Effector memory CD4-positive, alpha-beta T cell (primary cell): ENCODE measurements around the gene ADAMTS20.

ENCODE experiments used
- DNase-seq, 3 donors: peaks; one replicate each; pipeline ENCODE4 v3.0.0-alpha.2; 2020
- H3K27ac ChIP-seq: 2 replicates; pipeline ENCODE4 v1.7.0; 2013; ENCODE audit warnings: mild to moderate bottlenecking, low read length, moderate library complexity; ENCODE audit not compliant: insufficient read depth, poor library complexity, severe bottlenecking
- H3K27me3 ChIP-seq: replicated peaks from 2 replicates; pipeline ENCODE4 v1.7.0; 2013; ENCODE audit warnings: mild to moderate bottlenecking, low read length; ENCODE audit not compliant: insufficient read depth, control insufficient read depth, poor library complexity, severe bottlenecking
- H3K36me3 ChIP-seq: 2 replicates; pipeline ENCODE4 v1.7.0; 2013; ENCODE audit warnings: mild to moderate bottlenecking, low read length, moderate library complexity; ENCODE audit not compliant: control insufficient read depth, insufficient read depth
- H3K4me1 ChIP-seq: 2 replicates; pipeline ENCODE4 v1.7.0; 2013; ENCODE audit warnings: low read length, mild to moderate bottlenecking; ENCODE audit not compliant: control insufficient read depth, insufficient read depth, poor library complexity, severe bottlenecking
- H3K4me3 ChIP-seq: 2 replicates; pipeline ENCODE4 v1.7.0; 2013; ENCODE audit warnings: low read length, low read depth, mild to moderate bottlenecking; ENCODE audit not compliant: insufficient read depth, poor library complexity, severe bottlenecking
- H3K9me3 ChIP-seq: 2 replicates; pipeline ENCODE4 v1.7.0; 2013; ENCODE audit warnings: mild to moderate bottlenecking, low read length, moderate library complexity; ENCODE audit not compliant: control insufficient read depth

ADAMTS20 gene

DNA sequence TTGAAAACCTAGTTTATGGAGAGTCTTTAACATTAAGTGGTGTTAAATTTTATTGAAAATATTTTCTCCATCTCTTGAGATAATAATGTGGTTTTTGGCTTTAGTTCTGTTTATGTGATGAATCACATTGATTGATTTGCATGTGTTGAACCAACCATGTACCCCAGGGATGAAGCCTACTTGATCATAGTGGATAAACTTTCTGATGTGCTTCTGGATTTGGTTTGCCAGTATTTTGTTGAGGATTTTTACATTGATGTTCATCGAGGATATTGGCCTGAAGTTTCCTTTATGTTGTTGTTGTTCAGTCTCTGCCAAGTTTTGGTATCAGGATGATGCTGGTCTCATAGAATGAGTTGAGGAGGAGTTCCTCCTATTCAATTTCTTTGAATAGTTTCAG is 222.6 kb downstream of the ADAMTS20 start:
- Histone ChIP-seq H3K9me3 (no peaks in the 10 kb centered on the region), H3K4me3 (no peak overlapping the region), H3K27me3 (no peaks in the 10 kb centered on the region), H3K27ac (no peak overlapping the region), H3K36me3 (no peaks in the 10 kb centered on the region), H3K4me1 (no peaks in the 10 kb centered on the region)
- no peak for DNase-seq

DNA sequence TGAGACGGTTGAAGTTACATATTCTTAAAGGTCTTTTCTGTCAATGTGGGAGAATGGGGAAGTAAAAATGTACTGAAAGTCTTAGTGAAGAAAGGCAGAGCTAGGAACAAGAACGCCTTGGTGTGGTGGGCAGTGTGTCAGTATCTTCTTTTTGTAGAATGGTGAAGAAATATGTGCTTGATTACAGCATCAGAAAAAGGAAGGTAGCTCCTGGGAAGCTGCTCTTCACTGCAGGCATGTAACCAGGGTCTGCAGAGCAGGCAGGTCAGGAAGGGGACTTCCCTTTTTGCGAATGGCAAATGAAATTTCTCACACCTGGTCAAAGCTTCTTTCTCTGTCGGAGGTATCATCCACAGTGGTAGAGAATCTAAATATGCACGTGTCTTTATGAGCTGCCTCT is 226.2 kb downstream of the ADAMTS20 start:
- H3K4me3 ChIP-seq = no peak overlapping the region
- no peaks in the 10 kb centered on the region for H3K4me1 ChIP-seq
- no peaks in the 10 kb centered on the region for H3K36me3 ChIP-seq
- no peak overlapping the region for H3K27ac ChIP-seq
- no peaks in the 10 kb centered on the region for H3K27me3 ChIP-seq
- no peak for DNase-seq
- no peaks in the 10 kb centered on the region for H3K9me3 ChIP-seq

DNA sequence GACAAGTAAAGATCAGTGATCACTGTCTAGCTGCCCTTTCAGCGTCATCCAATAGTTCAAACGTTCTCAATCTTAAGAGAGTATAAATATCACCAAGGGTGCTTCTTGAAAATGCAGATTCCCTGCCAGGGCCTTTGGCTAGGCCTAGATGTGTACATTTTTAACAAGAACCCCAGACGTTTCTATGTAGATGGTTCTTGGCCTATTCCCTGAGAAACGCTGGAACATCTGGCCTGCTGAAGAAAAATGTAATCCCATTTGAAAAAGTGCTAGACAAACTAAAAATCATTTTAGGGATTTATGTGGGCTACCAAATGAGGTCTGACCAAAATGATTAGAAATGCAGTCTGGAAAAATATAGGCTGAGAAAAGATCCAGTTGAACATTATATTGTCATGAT is 231.7 kb downstream of the ADAMTS20 start:
- H3K27ac ChIP-seq = no peak overlapping the region

DNA sequence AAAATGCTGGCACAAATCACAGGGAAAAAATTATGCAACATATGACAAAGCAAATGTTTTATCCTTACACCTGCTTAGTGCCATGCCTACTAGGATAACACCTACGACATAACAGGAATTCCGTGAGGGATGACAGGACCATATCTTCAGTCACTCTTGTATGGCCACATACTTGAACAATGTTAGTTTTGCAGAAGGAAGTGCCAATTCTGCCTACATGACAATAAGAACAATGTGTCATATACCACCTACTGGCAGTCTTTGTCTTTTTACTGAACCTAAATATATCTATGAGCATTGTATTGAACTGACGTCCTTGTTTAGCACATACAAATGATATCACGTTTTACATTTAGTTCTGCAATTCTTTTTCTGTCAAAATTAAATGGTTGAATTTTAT is 234.0 kb downstream of the ADAMTS20 start:
- no peaks in the 10 kb centered on the region for H3K27me3 ChIP-seq
- H3K9me3 ChIP-seq = no peaks in the 10 kb centered on the region
- H3K4me1 ChIP-seq = no peaks in the 10 kb centered on the region
- no peaks in the 10 kb centered on the region for H3K36me3 ChIP-seq
- H3K4me3 ChIP-seq = no peak overlapping the region
- H3K27ac ChIP-seq = no peak overlapping the region
- DNase-seq = no peak

More for the DNA sequence above, 231.7 kb downstream of the ADAMTS20 start:
- no peaks in the 10 kb centered on the region for H3K9me3 ChIP-seq
- no peaks in the 10 kb centered on the region for H3K27me3 ChIP-seq
- no peak for DNase-seq
- no peak overlapping the region for H3K4me3 ChIP-seq
- no peaks in the 10 kb centered on the region for H3K36me3 ChIP-seq
- no peaks in the 10 kb centered on the region for H3K4me1 ChIP-seq

DNA sequence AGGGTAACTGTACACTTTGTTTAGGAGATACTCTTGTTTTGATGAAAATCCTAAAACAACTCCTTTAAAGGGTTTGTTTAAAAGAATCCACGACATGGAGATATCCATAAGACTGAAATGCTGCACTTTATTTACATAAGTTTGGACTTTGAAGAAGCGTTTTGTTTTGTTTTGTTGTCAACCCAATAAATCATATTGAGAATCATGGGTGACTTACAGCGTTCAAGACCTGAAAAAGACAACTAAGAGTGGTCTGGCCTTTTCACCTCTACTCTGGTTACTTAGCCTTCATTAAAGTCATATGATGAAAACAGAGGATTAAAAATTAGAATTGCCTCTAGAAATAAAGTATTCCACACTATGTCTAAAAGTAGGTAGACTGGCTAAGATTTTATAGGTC is 234.8 kb downstream of the ADAMTS20 start:
- no peak overlapping the region for H3K27ac ChIP-seq
- no peaks in the 10 kb centered on the region for H3K27me3 ChIP-seq
- H3K9me3 ChIP-seq = no peaks in the 10 kb centered on the region
- no peaks in the 10 kb centered on the region for H3K36me3 ChIP-seq
- no peaks in the 10 kb centered on the region for H3K4me1 ChIP-seq
- no peak for DNase-seq
- H3K4me3 ChIP-seq = no peak overlapping the region

DNA sequence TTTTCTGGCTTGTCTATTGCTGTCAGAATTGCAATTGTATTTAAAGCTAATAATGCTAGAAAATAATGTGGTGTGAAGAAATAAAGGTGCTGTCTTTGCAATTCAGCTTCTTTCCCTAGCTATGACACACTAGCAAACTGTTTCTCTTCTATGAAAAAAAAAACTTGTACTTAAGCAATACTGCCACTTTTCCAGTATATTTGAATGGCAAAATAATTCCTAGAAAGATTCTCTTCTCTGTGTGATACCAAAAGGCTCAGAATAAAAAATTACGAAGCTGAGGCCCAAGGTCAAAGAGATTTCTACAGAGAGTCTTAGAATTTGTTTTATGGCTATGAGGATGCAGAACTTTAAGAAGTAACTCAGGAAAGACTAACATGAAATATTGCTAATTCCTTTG is 235.5 kb downstream of the ADAMTS20 start:
- H3K4me3 ChIP-seq = no peak overlapping the region
- H3K36me3 ChIP-seq = no peaks in the 10 kb centered on the region
- DNase-seq = no peak
- no peaks in the 10 kb centered on the region for H3K4me1 ChIP-seq
- no peaks in the 10 kb centered on the region for H3K9me3 ChIP-seq
- no peak overlapping the region for H3K27ac ChIP-seq
- H3K27me3 ChIP-seq = no peaks in the 10 kb centered on the region

DNA sequence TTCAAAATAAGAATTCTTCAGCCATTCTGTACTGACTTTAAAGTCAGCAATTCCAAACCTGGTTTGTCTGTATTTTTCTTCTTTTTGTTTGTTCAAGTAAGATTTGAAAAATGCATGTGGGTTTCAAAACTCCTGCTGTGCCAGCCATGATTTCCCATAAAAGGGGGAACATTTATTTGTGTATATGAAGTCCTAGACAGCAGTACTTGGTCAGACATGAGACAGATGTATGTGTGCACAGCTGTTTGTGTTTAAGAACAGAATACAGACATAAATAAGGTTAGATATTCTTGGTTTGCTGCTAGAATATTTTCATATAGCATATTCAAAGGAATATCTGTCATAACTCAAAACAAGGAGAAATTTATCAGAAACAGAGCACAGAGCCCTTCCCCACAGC is 236.0 kb downstream of the ADAMTS20 start:
- no peak overlapping the region for H3K4me3 ChIP-seq
- H3K4me1 ChIP-seq = no peaks in the 10 kb centered on the region
- no peak for DNase-seq
- H3K27me3 ChIP-seq = no peaks in the 10 kb centered on the region
- H3K9me3 ChIP-seq = no peaks in the 10 kb centered on the region
- H3K36me3 ChIP-seq = no peaks in the 10 kb centered on the region
- no peak overlapping the region for H3K27ac ChIP-seq

DNA sequence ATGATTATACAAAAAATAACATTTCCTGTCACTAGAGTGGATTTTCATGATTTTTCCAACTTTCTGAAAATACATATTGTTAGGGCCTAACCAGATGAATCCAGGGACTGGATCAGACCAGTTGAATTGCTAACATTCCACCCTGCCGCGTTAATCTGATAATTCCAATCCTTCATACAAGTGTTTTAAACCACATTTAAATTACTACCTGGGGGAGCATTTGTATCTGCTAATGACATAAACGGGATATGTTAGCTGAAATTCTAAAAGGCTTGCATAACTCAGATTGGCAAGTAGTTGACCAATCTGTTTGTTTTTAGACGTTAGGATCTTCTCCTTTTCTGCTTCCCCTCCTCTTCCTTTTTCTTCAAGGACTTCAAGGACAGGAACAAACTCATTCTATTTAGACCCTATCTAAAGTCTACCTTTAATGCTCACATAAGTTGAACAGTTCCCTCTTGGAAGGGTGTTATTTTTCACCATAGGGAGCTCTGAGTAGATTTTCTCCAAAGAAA is 239.0 kb downstream of the ADAMTS20 start:
- Histone ChIP-seq H3K27ac (no peak overlapping the region), H3K4me1 (no peaks in the 10 kb centered on the region), H3K27me3 (no peaks in the 10 kb centered on the region), H3K36me3 (no peaks in the 10 kb centered on the region), H3K4me3 (no peak overlapping the region), H3K9me3 (no peaks in the 10 kb centered on the region)
- DNase-seq = no peak

DNA sequence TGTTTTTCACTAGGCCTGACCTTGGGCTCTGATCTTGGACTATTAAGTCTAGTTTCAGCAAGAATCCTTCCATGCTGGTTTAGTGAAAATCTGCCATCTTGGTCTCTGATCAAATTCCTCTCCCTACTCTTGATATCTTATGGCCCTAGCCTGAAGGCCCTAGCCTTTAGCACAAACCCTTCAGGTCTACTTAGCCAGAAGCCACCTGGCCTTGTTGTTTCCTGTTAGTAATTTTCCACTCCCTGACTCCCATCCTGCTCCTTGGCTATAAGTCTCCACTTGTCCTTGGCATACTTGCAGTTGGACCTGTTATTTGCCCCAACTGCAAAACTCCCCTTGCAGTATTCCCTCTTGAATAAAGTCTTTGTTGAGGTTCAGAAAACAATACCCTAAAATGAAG is 241.4 kb downstream of the ADAMTS20 start:
- Histone ChIP-seq H3K4me3 (no peak overlapping the region), H3K4me1 (no peaks in the 10 kb centered on the region), H3K27ac (no peak overlapping the region), H3K9me3 (no peaks in the 10 kb centered on the region), H3K27me3 (no peaks in the 10 kb centered on the region), H3K36me3 (no peaks in the 10 kb centered on the region)
- DNase-seq = no peak

DNA sequence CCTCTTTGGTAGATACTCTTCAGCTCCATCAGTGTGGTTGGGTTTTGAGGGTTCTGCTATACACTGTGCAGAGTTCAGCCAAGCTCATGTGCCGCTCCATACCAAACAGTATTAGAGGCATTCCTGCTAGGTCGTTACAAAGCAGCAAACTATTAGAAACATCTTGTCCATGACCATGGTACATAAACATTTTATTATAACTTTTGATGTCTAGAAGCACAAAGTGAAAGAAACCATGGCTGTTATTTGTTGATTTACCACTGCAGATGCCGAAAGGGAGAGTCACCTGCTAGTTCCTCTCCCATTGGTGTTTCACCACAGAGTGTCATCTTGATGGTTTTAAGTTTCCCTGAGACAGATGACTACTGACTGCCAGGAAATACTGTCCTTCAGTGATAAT is 242.0 kb downstream of the ADAMTS20 start:
- H3K27me3 ChIP-seq = no peaks in the 10 kb centered on the region
- H3K4me1 ChIP-seq = no peaks in the 10 kb centered on the region
- no peaks in the 10 kb centered on the region for H3K36me3 ChIP-seq
- no peak overlapping the region for H3K4me3 ChIP-seq
- no peak overlapping the region for H3K27ac ChIP-seq
- H3K9me3 ChIP-seq = no peaks in the 10 kb centered on the region
- no peak for DNase-seq

DNA sequence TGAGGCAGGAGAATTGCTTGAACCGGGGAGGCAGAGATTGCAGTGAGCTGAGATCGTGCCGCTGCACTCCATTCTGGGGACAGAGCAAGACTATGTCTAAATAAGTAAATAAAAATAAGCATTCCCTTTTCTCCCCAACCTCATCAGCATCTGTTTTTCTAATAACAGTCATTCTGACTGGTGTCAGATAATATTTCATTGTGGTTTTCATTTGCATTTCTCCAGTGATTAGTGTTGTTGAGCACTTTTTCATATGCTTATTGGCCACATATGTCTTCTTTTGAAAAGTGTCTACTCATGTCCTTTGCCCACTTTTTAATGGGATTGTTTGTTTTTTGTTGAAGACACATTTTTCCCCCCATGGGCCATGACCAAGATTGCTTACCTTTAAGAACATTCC is 243.2 kb downstream of the ADAMTS20 start:
- H3K4me3 ChIP-seq = no peak overlapping the region
- no peaks in the 10 kb centered on the region for H3K4me1 ChIP-seq
- DNase-seq = no peak
- no peak overlapping the region for H3K27ac ChIP-seq
- no peaks in the 10 kb centered on the region for H3K36me3 ChIP-seq
- no peaks in the 10 kb centered on the region for H3K27me3 ChIP-seq
- no peaks in the 10 kb centered on the region for H3K9me3 ChIP-seq
